AG04449 (cell line): ENCODE measurements around the gene HOXD11.

Experiments
- CTCF ChIA-PET: fragments of 350-600 bp; formaldehyde crosslinking; extraction: SDS; loops from one replicate; lab custom pipeline; 2021; ENCODE audit warnings: antibody characterized with exemption; lab: Yijun Ruan, JAX
- POLR2A ChIA-PET: fragments of 400-600, 350-600 bp; formaldehyde crosslinking; extraction: SDS; loops from one replicate; lab custom pipeline; 2020; ENCODE audit warnings: antibody characterized with exemption, inconsistent platforms; lab: Yijun Ruan, JAX
- DNase-seq: peaks from one replicate; pipeline ENCODE4 v3.0.0-alpha.2; 2010; ENCODE audit warnings: low read depth, low spot score
- H3K4me3 ChIP-seq: 2 replicates; pipeline ENCODE4 v1.5.1; 2011; ENCODE audit warnings: low read depth, mild to moderate bottlenecking, control low read depth, low read length
- CTCF ChIP-seq: IDR thresholded peaks from one replicate; pipeline ENCODE4 v1.5.1; 2011; ENCODE audit warnings: mild to moderate bottlenecking, moderate library complexity, low read length, control low read depth, inconsistent platforms; ENCODE audit not compliant: insufficient read depth; ENCODE audit errors: missing control alignments

HOXD11 gene

GRCh38 chr2:176156807-176157498, 49.9 kb downstream of the HOXD11 start, which contains the start of gene HOXD3:
Gene HOXD3 (plus strand): TSS chr2:176157307. CDS start chr2:176169115, 11,808 bp downstream.
- CTCF ChIA-PET = interaction anchor here (1.4 to 16.2 kb wide), 4 partner anchors 16 to 398 kb away, joined by 4 to 190 read pairs (median 38); no protein-coding TSS in a partner anchor
- no peak for DNase-seq
- POLR2A ChIA-PET = interaction anchor here (0.6 kb wide), 1 partner anchor 12 kb away, joined by 3 read pairs; no protein-coding TSS in a partner anchor
- TF ChIP-seq CTCF = no peak
- peak within 1 kb of the TSS; percentile 57 for H3K4me3 ChIP-seq

GRCh38 chr2:176157499-176158185, 50.6 kb downstream of the HOXD11 start:
- ChIA-PET CTCF (interaction anchor here (0.6 to 16.2 kb wide), 6 partner anchors 16 to 486 kb away, joined by 3 to 190 read pairs (median 4); no protein-coding TSS in a partner anchor), POLR2A (interaction anchor here (0.6 kb wide), 1 partner anchor 13 kb away, joined by 3 read pairs; no protein-coding TSS in a partner anchor)
- H3K4me3 ChIP-seq = peak overlapping the region; percentile 57
- no peak for DNase-seq
- no peak for TF ChIP-seq CTCF

GRCh38 chr2:176158186-176158591, 51.1 kb downstream of the HOXD11 start:
- no peak for DNase-seq
- no peak for TF ChIP-seq CTCF
- H3K4me3 ChIP-seq = peak overlapping the region; percentile 57
- ChIA-PET CTCF (interaction anchor here (0.6 to 16.2 kb wide), 8 partner anchors 15 to 485 kb away, joined by 3 to 190 read pairs (median 4); no protein-coding TSS in a partner anchor), POLR2A (no interaction called here)

- H3K4me3 ChIP-seq = peak overlapping the region; percentile 33
- ChIA-PET POLR2A (no interaction called here), CTCF (interaction anchor here (1.0 to 16.2 kb wide), 4 partner anchors 14 to 295 kb away, joined by 3 to 190 read pairs (median 27); no protein-coding TSS in a partner anchor)
- no peak for DNase-seq
- TF ChIP-seq CTCF = no peak
These were observed 52.0 kb downstream of the HOXD11 start for GRCh38 chr2:176158855-176159662.
